Esophagus squamous epithelium (tissue), 5 donors: Measurements from ENCODE around the gene NAA15. TPM values are rescaled to one million over a fixed set of nuclear protein-coding genes. Genes with fewer than 3 reads are reported as not detected.

ENCODE experiments used
- DNase-seq: peaks from one replicate; lab custom pipeline; 2025; lab: John Stamatoyannopoulos, UW
- H3K27ac ChIP-seq, 4 donors: fragments of 200-600 bp; sonication (generic); one replicate each; pipeline ENCODE4 v1.5.1; 2016 to 2019; ENCODE audit warnings: mild to moderate bottlenecking in 1 of 4
- H3K27me3 ChIP-seq, 4 donors: fragments of 200-600 bp; sonication (generic); 1 replicate in 3 of 4; 2 replicates in 1 of 4; pipeline versions ENCODE4 v1.5.1 to v1.6.0; 2017 to 2021; ENCODE audit warnings: antibody characterized with exemption in 1 of 4
- H3K36me3 ChIP-seq, 3 donors: fragments of 200-600 bp; sonication (generic); one replicate each; pipeline ENCODE4 v1.5.1; 2016 to 2019
- H3K4me1 ChIP-seq, 3 donors: fragments of 200-600 bp; sonication (generic); one replicate each; pipeline ENCODE4 v1.5.1; 2017 to 2019
- H3K4me3 ChIP-seq, 4 donors: fragments of 200-600 bp; sonication (generic); 1 replicate in 3 of 4; 2 replicates in 1 of 4; pipeline ENCODE4 v1.5.1; 2016 to 2019; ENCODE audit warnings: mild to moderate bottlenecking in 2 of 4, moderate library complexity in 1 of 4
- H3K9me3 ChIP-seq, 3 donors: fragments of 200-600 bp; sonication (generic); one replicate each; pipeline ENCODE4 v1.5.1; 2016 to 2019
- CTCF ChIP-seq, 6 experiments: fragments of 450-650 bp in 4 of 6; fragments of 200-600 bp in 2 of 6; sonication (generic) in 2 of 6; IDR thresholded peaks; one replicate each; pipeline ENCODE4 v1.5.1; 2016 to 2019; ENCODE audit warnings: antibody characterized with exemption in 6 of 6, mild to moderate bottlenecking in 4 of 6, moderate library complexity in 4 of 6
- POLR2A ChIP-seq, 4 donors: fragments of 450-650 bp; IDR thresholded peaks; one replicate each; pipeline ENCODE4 v1.6.1; 2017; ENCODE audit warnings: antibody characterized with exemption in 4 of 4, mild to moderate bottlenecking in 4 of 4, moderate library complexity in 3 of 4
- WGBS, 2 donors: methylation state at CpG; one replicate each; pipeline ENCODE4 v1.1.5; 2018; 5-methylcytosine and 5-hydroxymethylcytosine counted together
- intact Hi-C: fragments of 100-400 bp; cut with DNase I; formaldehyde crosslinking; loops from one replicate; pipeline ENCODE4 v1.15.0; 2022
- total RNA-seq, 4 donors: library from RNA; depleted of rRNA; stranded (reverse); fragments of >200 nt; gene quantifications; one replicate each; pipeline ENCODE4 v1.1.0, GENCODE V29; 2016
- donor health status: DM: yes; HTN: yes; CAD: no.

NAA15 gene
- total RNA-seq, 4 donors from 2014 or later: 28.8 to 51.1 (median 38.4) TPM

- H3K36me3 ChIP-seq: peaks cover 0 to 24% (median 0%) of the 10 kb centered on the region in 3 donors
- DNase-seq: no peak
- H3K4me3 ChIP-seq: no peak overlapping the region
- intact Hi-C loops: no loop called here
- H3K9me3 ChIP-seq: no peaks in the 10 kb centered on the region
- H3K27ac ChIP-seq: no peak overlapping the region
- WGBS, 2 donors: 71% methylated on average over 6 of the region's 6 CpGs
- H3K4me1 ChIP-seq: peaks cover 0 to 30% (median 0%) of the 10 kb centered on the region in 3 donors
- TF ChIP-seq POLR2A (IDR thresholded peaks at IDR 0.05) (no peak), CTCF (IDR thresholded peaks at IDR 0.05) (no peak)
- no peaks in the 10 kb centered on the region for H3K27me3 ChIP-seq
Measured at GRCh38 chr4:139324620-139325019, 23.3 kb downstream of the NAA15 start.

DNA sequence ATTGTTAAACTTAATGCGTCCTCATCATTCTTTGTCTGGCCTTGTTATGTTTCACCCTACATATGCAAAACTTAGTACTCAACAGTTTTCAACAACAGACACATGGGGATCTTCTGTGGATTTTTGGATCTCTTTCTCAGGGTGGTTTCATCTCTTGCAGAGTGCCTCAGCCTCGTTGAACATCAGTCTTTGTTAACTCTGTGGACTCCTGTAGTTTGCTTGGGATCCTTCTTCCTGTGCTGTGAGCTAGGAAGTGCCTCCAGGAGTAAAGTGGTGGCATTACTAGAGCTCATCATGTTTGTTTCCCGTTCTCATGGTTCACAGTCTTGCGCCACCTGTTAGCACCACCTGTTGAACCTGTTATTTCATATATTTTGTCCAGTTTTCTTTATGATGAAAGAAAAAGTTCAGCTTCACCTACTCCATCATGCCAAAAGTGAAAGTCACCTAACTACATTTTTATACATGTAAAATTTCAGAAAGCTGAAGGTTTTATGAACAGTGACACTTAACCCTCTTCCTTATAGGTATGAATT, 28.4 kb downstream of the NAA15 start:
- no peak overlapping the region for H3K27ac ChIP-seq
- no peaks in the 10 kb centered on the region for H3K9me3 ChIP-seq
- TF ChIP-seq POLR2A (IDR thresholded peaks at IDR 0.05) (no peak), CTCF (IDR thresholded peaks at IDR 0.05) (no peak)
- no peaks in the 10 kb centered on the region for H3K27me3 ChIP-seq
- H3K4me1 ChIP-seq: peaks cover 0 to 37% (median 0%) of the 10 kb centered on the region in 3 donors
- H3K4me3 ChIP-seq: no peak overlapping the region
- peaks cover 0 to 28% (median 0%) of the 10 kb centered on the region in 3 donors for H3K36me3 ChIP-seq
- intact Hi-C loops: no loop called here
- WGBS, 2 donors: 60 to 73% methylated on average over 4 of the region's 4 CpGs
- no peak for DNase-seq

DNA sequence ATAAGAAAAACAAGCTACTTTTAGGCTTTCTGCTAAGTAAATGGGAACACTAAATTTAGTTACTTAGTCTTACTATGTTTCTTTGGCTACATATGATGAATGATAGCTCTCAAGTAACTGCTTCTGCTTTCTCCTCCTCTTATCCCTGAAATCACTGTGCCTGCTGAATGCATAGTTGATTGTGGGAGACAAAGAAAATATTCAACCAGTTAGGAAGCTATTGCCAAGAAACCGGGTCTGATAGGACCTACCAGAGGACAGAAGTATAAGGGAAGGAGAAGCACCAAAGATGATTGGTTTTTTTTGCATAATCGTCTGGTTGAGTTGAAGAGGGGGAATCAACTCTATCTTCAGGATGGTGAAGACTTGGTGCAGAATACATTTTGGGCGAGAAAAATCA, 29.0 kb downstream of the NAA15 start:
- Histone ChIP-seq H3K27ac (no peak overlapping the region), H3K4me3 (no peak overlapping the region), H3K9me3 (no peaks in the 10 kb centered on the region), H3K27me3 (no peaks in the 10 kb centered on the region), H3K4me1 (peaks cover 0 to 31% (median 0%) of the 10 kb centered on the region in 3 donors), H3K36me3 (peaks cover 0 to 32% (median 0%) of the 10 kb centered on the region in 3 donors)
- WGBS, 2 donors: 90% methylated on average over 3 of the region's 3 CpGs
- DNase-seq: no peak
- TF ChIP-seq CTCF (IDR thresholded peaks at IDR 0.05): no peak
- TF ChIP-seq POLR2A (IDR thresholded peaks at IDR 0.05): no peak
- intact Hi-C loops: no loop called here

DNA sequence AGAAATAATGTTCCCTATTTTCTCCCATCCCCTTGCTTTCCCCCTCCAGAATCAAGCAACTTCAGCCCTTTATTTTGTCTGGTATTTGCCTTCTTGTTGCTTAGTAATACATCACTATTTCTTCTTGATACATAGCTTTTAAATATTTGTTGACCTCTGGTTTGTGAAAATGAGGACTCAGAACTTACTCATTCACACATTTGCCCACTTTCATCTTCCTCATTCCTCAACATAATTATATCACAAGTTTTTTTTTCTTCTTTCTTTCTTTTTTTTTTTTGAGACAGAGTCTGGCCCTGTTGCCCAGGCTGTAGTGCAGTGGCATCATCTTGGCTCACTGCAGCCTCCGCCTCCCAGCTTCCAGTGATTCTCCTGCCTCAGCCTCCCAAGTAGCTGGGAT, 29.9 kb downstream of the NAA15 start:
- no peaks in the 10 kb centered on the region for H3K27me3 ChIP-seq
- no peak for DNase-seq
- H3K4me3 ChIP-seq: no peak overlapping the region
- H3K27ac ChIP-seq: no peak overlapping the region
- TF ChIP-seq POLR2A (IDR thresholded peaks at IDR 0.05) (no peak), CTCF (IDR thresholded peaks at IDR 0.05) (no peak)
- no peaks in the 10 kb centered on the region for H3K9me3 ChIP-seq
- intact Hi-C loops: no loop called here
- 86 to 100% methylated on average over 1 of the region's 1 CpG for WGBS, 2 donors
- H3K4me1 ChIP-seq: peaks cover 0 to 27% (median 0%) of the 10 kb centered on the region in 3 donors
- H3K36me3 ChIP-seq: peaks cover 0 to 39% (median 0%) of the 10 kb centered on the region in 3 donors

DNA sequence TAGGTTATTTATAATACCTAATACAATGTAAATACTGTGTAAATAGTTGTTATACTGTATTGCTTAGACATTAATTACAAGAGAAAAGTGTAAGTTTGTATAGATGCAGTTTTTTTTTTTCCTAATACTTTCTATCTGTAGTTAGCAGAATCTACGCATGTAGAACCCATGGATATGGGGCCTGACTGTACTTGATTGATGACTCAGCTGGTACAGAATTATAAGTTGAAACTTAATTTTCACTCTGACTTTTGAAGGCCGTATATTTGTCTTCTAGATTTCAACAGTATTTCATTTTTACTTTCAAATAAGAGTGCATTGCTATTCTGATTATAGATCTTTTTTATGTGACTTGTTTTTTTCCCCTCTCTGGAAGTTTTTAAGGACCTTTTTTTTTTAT, 31.7 kb downstream of the NAA15 start:
- 36 to 58% methylated on average over 2 of the region's 2 CpGs for WGBS, 2 donors
- intact Hi-C loops: no loop called here

More for the DNA sequence above, 31.7 kb downstream of the NAA15 start:
- H3K9me3 ChIP-seq: no peaks in the 10 kb centered on the region
- no peak for DNase-seq
- H3K4me3 ChIP-seq: no peak overlapping the region
- no peaks in the 10 kb centered on the region for H3K27me3 ChIP-seq
- H3K4me1 ChIP-seq: peaks cover 0 to 27% (median 0%) of the 10 kb centered on the region in 3 donors
- TF ChIP-seq CTCF (IDR thresholded peaks at IDR 0.05) (no peak), POLR2A (IDR thresholded peaks at IDR 0.05) (no peak)
- H3K36me3 ChIP-seq: peaks cover 0 to 30% (median 0%) of the 10 kb centered on the region in 3 donors
- H3K27ac ChIP-seq: no peak overlapping the region
